ENCODE data around the gene EMB. TPM values are rescaled to one million over a fixed set of nuclear protein-coding genes. Genes with fewer than 3 reads are reported as not detected.
"Not testable (repeated sequence)": the region's sequence is repeated elsewhere in the genome, so short reads cannot be mapped to it uniquely, and the experiment has no call there.

EMB gene
- total and polyA plus RNA-seq, 9 donors = 1.4 to 13.7 (median 4.2) TPM

GRCh38 chr5:50447228-50447627 is 6.1 kb upstream of the EMB start:
- TF ChIP-seq, protein P1, sequence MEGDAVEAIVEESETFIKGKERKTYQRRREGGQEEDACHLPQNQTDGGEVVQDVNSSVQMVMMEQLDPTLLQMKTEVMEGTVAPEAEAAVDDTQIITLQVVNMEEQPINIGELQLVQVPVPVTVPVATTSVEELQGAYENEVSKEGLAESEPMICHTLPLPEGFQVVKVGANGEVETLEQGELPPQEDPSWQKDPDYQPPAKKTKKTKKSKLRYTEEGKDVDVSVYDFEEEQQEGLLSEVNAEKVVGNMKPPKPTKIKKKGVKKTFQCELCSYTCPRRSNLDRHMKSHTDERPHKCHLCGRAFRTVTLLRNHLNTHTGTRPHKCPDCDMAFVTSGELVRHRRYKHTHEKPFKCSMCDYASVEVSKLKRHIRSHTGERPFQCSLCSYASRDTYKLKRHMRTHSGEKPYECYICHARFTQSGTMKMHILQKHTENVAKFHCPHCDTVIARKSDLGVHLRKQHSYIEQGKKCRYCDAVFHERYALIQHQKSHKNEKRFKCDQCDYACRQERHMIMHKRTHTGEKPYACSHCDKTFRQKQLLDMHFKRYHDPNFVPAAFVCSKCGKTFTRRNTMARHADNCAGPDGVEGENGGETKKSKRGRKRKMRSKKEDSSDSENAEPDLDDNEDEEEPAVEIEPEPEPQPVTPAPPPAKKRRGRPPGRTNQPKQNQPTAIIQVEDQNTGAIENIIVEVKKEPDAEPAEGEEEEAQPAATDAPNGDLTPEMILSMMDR (IDR thresholded peaks at IDR 0.05) = no peak
- no peak for TF ChIP-seq EP300 (IDR thresholded peaks at IDR 0.05)
- TF ChIP-seq POLR2A (IDR thresholded peaks at IDR 0.05) = no peak
- no peak overlapping the region for H3K4me3 ChIP-seq
- no peaks in the 10 kb centered on the region for H3K9me3 ChIP-seq
- H3K27me3 ChIP-seq = no peaks in the 10 kb centered on the region
- intact Hi-C loops (cut with DNase I) = no loop called here
- H3K4me1 ChIP-seq (ENCODE audit: insufficient read depth) = no peaks in the 10 kb centered on the region
- no peaks in the 10 kb centered on the region for H3K36me3 ChIP-seq
- no peak for DNase-seq
- H3K27ac ChIP-seq = no peak overlapping the region

DNA sequence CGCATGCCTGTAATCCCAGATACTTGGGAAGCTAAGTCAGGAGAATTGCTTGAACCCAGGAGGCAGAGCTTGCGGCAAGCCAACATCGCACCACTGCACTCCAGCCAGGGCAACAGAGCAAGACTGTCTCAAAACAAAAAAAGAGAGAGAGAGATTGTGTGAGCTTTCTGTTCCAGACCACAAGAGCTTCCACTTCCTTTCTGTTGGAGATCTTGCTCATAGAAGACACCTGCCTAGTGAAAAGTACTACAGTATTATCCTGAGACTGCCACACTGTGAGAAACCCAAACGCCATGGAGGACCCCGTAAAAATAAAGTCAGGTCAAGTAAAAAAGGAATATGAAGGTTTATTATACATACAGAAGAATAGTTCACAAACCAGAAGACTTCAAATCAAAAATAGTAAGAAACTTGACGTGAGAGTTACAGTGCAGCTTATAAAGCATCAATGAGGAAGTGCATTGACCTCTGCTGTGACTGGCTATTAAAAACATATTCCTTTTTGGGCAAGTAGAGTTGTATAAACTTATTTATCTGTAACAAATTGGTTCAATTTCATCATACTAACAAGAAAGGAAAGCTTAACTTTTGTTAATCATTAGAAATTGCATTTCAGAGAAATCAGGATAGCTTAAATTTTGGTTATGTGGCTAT is 4.3 kb upstream of the EMB start:
- Histone ChIP-seq H3K4me3 (no peak overlapping the region), H3K9me3 (no peaks in the 10 kb centered on the region), H3K27ac (no peak overlapping the region), H3K4me1 (ENCODE audit: insufficient read depth) (no peaks in the 10 kb centered on the region), H3K27me3 (no peaks in the 10 kb centered on the region), H3K36me3 (no peaks in the 10 kb centered on the region)
- TF ChIP-seq EP300 (IDR thresholded peaks at IDR 0.05) (no peak), POLR2A (IDR thresholded peaks at IDR 0.05) (no peak)
- TF ChIP-seq, protein P1 (IDR thresholded peaks at IDR 0.05) = no peak
- intact Hi-C loops (cut with DNase I) = no loop called here
- 83 to 92% (median 86%) methylated on average over 6 of the region's 6 CpGs for WGBS, 3 donors
- DNase-seq = no peak

GRCh38 chr5:50442559-50443539 is 1.8 kb upstream of the EMB start:
- H3K4me3 ChIP-seq; DNase-seq; H3K36me3 ChIP-seq; intact Hi-C loops (cut with DNase I); H3K27me3 ChIP-seq; H3K9me3 ChIP-seq; H3K27ac ChIP-seq; H3K4me1 ChIP-seq (ENCODE audit: insufficient read depth): not testable (repeated sequence)
- WGBS, 3 donors = 8 to 17% (median 9%) methylated on average over 3 to 4 of the region's 4 CpGs

DNA sequence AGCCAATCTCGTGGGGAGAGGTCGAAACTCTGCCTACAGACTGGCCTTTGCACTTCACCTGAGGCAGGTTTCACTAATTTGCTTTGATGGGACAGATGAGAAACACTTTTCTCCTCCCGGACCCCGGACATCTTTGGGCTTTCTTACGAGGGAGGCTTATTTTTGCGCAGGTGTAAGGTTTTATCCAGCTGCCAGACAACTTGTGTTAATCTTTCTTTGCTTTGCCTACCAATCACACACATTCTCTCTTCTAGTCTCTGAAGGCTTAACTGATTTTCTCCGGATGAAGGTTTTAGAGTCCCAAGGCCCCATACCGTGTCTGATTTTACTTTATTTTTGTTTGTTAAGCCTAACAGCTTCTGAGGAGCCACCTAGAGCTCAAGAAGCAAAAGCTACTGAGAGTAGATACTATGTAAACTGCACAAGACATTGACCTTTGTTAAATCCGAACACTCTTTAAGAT is 436 bp upstream of the EMB start:
- intact Hi-C loops (cut with DNase I) = no loop called here
- no peak for DNase-seq
- Histone ChIP-seq H3K9me3 (no peaks in the 10 kb centered on the region), H3K27ac (no peak overlapping the region), H3K36me3 (no peaks in the 10 kb centered on the region), H3K4me1 (ENCODE audit: insufficient read depth) (no peaks in the 10 kb centered on the region), H3K4me3 (no peak overlapping the region), H3K27me3 (no peaks in the 10 kb centered on the region)
- WGBS, 3 donors = 8 to 14% (median 9%) methylated on average over 9 of the region's 9 CpGs
- TF ChIP-seq, protein P1 (IDR thresholded peaks at IDR 0.05) = no peak
- TF ChIP-seq POLR2A (IDR thresholded peaks at IDR 0.05) = no peak
- no peak for TF ChIP-seq EP300 (IDR thresholded peaks at IDR 0.05)

GRCh38 chr5:50439221-50439620 is 1.9 kb downstream of the EMB start:
- H3K4me1 ChIP-seq (ENCODE audit: insufficient read depth) = no peaks in the 10 kb centered on the region
- no peaks in the 10 kb centered on the region for H3K9me3 ChIP-seq
- H3K27ac ChIP-seq = no peak overlapping the region
- TF ChIP-seq, protein P1 (IDR thresholded peaks at IDR 0.05) = no peak
- no peak for TF ChIP-seq POLR2A (IDR thresholded peaks at IDR 0.05)
- TF ChIP-seq EP300 (IDR thresholded peaks at IDR 0.05) = no peak
- no peak overlapping the region for H3K4me3 ChIP-seq
- H3K27me3 ChIP-seq = no peaks in the 10 kb centered on the region
- intact Hi-C loops (cut with DNase I) = no loop called here
- H3K36me3 ChIP-seq = no peaks in the 10 kb centered on the region
- WGBS, 3 donors = 59 to 66% (median 62%) methylated on average over 3 of the region's 3 CpGs
- no peak for DNase-seq

- H3K9me3 ChIP-seq; DNase-seq; intact Hi-C loops (cut with DNase I); H3K27me3 ChIP-seq; H3K27ac ChIP-seq; H3K4me3 ChIP-seq; H3K4me1 ChIP-seq (ENCODE audit: insufficient read depth); H3K36me3 ChIP-seq: not testable (repeated sequence)
- WGBS, 3 donors = 26 to 42% (median 39%) methylated on average over 2 to 3 of the region's 3 CpGs
Observed at GRCh38 chr5:50438060-50438459, 3.0 kb downstream of the EMB start.
